Measurements from ENCODE around the gene RPS14.

The RPS14 gene

GRCh38 chr5:150413176-150413901 lies 36.2 kb downstream of the RPS14 start:
- no peak for DNase-seq (ENCODE audit: low read depth in 3 of 3)

DNA sequence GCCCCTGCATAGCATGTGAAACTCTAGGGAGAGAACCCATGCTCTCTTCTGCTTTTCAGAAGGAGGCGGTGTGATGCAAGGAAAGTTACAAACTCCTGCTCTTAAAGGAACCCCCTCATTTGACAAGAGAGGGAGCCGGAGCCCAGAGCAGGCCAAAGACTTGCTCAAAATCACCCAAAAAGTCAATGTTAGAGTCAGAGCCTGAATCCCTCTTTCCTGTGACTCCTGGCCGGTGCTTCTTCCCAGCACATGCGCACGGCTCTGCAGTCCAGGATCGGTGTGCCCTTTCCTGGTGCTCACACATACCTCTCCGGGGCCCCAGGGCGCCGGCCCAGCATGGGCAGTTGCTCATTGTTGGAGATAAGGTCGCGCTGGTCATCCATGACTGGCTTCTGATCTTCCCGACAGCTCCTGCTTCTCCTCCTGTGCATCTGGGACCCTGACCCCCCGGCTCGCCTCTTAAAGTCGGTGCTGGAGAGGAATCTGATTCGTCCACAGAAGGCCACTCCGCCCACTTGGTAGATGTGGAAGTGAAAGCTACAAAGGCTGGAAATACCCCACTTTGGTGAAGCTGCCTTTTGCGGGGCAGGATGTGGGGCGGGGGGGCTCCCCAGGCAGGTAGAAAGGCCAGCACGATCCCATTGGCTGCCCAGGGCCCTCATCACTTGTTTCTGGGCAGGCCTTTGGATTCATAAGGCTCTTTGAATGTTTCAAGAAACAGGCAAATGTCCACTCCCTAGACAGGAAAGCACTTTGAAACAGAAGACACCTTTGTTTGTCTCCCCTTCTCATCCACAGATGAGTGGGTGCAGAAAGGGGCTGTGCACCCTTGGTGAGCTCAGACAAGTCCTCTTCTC lies 37.0 kb downstream of the RPS14 start, which contains the start of gene CD74:
Gene CD74 (minus strand): TSS at position 592 of the 857 bp plus-strand sequence. CDS start 161 bp downstream, at position 431.
- peak; percentile 79 to 89 (median 87) for DNase-seq (ENCODE audit: low read depth in 3 of 3)

- peak; percentile 20 to 64 (median 45) for DNase-seq (ENCODE audit: low read depth in 3 of 3)
Observed at GRCh38 chr5:150411245-150411979, 38.1 kb downstream of the RPS14 start.

DNA sequence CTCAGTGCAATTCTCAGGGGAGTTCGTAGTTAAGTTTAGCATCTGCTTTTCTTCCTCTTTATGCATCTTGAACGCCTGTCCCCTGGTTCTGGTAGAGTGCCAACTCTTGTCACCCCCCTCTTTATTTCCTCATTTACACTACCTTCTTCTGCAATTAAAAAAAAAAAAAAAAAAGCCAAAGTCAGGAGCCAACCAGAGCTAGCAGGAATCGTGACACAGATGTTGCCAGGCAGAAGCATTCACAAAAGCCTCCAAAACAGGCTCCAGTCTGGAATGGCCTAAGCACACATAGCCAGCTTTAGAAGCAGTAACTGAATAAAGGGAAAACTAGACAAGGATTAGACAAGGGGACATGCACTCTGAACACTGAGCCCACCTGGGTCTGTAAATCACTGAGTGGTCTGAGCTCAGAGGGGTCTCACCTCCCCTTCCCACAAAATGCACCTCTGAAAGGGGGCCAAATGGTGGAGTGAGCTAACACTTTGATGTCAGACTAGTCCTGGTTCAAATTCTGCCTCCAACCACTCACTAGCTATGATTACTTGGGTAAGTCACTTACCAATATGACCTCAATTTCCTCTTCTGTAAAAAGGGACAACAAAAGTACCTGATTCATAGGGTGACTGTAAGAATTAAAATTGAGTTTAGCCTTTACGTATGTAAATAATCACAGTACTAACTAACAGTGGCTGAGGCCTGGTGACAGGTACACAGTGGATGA lies 38.9 kb downstream of the RPS14 start:
- no peak for DNase-seq (ENCODE audit: low read depth in 3 of 3)

- peak in 2 of 3 donors; percentile 25 to 29 for DNase-seq (ENCODE audit: low read depth in 3 of 3)
Observed at GRCh38 chr5:150409638-150410523, 39.7 kb downstream of the RPS14 start.

DNA sequence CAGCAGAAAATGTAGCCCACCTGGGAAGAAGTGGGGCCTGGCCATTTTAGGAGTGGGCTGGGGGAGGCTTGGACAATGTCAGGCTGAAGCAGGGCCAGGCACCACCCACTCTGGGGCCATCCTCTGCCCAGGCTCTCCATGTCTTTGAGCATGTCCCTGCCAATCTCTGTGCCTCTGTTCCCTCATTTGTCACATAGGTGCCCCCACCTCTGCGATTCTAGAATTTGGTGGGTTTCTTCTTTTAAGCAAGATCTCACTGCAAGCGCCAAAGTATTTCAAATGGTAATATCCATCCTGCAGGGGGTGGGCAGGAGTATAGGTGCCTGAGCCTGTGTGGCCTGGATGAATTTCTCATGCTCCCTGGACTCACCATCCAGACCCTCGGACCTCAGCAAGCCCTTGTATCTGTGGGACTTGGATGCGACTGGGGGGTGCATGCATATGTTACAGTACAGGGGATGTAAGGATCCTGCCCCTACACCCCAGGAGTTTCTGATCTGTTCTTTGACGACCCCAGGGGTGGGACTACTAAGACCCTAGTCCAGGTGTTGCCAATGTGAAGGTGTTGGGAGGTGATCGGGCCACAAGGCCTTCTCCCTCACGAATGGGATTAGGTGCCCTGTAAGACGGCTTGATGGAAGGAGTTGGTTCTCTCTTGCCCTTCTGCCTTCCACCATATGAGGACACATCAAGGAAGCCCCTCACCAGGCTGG lies 41.2 kb downstream of the RPS14 start:
- no peak for DNase-seq (ENCODE audit: low read depth in 3 of 3)

DNA sequence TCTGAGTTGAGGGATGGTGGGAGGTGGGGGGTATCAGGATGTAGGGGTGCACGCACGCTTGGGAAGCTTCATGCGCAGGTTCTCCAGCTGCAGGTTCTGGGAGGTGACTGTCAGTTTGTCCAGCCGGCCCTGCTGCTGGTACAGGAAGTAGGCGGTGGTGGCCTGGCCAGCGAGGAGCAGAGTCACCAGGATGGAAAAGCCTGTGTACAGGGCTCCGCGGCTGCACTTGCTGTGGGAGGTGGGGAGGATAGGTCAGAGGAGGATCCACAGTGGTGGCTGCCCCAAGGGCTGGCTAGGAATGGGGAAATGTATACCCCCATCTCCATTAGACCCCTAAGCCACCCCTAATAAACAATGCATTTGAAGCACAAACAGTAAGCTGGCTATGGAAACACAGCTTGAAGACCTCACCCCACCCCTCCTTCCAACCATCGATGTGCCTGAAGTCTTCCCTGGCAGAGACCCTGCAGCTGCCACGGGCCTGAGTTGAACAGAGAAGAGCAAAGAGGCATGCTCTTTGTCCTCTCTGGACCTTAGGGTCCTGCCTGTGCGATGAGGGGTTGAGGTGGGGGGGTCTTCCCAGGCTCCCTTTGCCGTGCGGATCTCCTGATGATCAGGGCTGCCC lies 42.3 kb downstream of the RPS14 start:
- DNase-seq (ENCODE audit: low read depth in 3 of 3) = no peak

- no peak for DNase-seq (ENCODE audit: low read depth in 3 of 3)
Observed at GRCh38 chr5:150406723-150407095, 42.8 kb downstream of the RPS14 start.

- no peak for DNase-seq (ENCODE audit: low read depth in 3 of 3)
Observed at GRCh38 chr5:150406103-150406722, 43.3 kb downstream of the RPS14 start.

- DNase-seq (ENCODE audit: low read depth in 3 of 3) = no peak
Observed at GRCh38 chr5:150404941-150405816, 44.4 kb downstream of the RPS14 start.

- no peak for DNase-seq (ENCODE audit: low read depth in 3 of 3)
Observed at GRCh38 chr5:150404535-150404934, 45.0 kb downstream of the RPS14 start.

GRCh38 chr5:150404121-150404520 lies 45.4 kb downstream of the RPS14 start:
- DNase-seq (ENCODE audit: low read depth in 3 of 3) = no peak

DNA sequence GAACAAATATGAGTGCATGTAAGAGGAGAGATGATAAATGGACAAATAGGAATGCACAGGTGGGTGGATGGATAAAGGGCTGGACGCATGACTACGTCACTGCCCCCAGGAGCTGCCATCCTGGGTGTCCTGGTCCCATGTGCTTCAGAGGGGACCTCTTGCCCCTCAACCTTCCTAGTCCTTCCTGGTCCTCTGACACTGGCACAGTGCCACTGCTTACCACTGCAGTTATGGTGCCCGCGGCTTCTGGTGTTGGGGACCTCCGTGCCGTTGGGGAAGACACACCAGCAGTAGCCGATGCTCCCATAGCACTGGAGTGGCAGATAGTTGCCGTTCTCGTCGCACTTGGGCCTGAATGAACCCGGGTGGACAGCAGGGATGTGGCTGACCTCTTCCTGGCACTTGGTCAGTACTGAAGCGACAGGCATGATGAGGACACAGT lies 46.6 kb downstream of the RPS14 start:
- no peak for DNase-seq (ENCODE audit: low read depth in 3 of 3)

GRCh38 chr5:150402229-150402773 lies 47.2 kb downstream of the RPS14 start:
- no peak for DNase-seq (ENCODE audit: low read depth in 3 of 3)

- no peak for DNase-seq (ENCODE audit: low read depth in 3 of 3)
Observed at GRCh38 chr5:150401376-150402228, 47.9 kb downstream of the RPS14 start.

GRCh38 chr5:150401076-150401375 lies 48.5 kb downstream of the RPS14 start:
- no peak for DNase-seq (ENCODE audit: low read depth in 3 of 3)

All from stimulated activated CD4-positive, alpha-beta T cell treated with anti-CD3 and anti-CD28 coated beads, TNF-alpha, amount 100 ng/mL, for 48 hours (primary cell).